Neural progenitor cell (in vitro differentiated cells): ENCODE measurements around the gene PRDM11.

ENCODE experiments used
- CTCF ChIP-seq: fragments of 200-600 bp; sonication (generic); IDR thresholded peaks from 2 replicates; pipeline ENCODE4 v1.5.1; 2017; ENCODE audit warnings: antibody characterized with exemption, mild to moderate bottlenecking
- EZH2 ChIP-seq: fragments of 200-600 bp; sonication (generic); IDR thresholded peaks from 2 replicates; pipeline ENCODE4 v1.6.1; 2017; ENCODE audit warnings: antibody characterized with exemption, mild to moderate bottlenecking, moderate library complexity

- TF ChIP-seq CTCF (no peak), EZH2 (no peak)
Measured at GRCh38 chr11:45180848-45181192, 34.4 kb downstream of the PRDM11 start.
